Measurements from ENCODE around the gene PABPC1L. TPM values are rescaled to one million over a fixed set of nuclear protein-coding genes. Genes with fewer than 3 reads are reported as not detected.

The PABPC1L gene
- total RNA-seq, 4 donors from 2014 or later = 2.0 to 5.9 (median 2.9) TPM

DNA sequence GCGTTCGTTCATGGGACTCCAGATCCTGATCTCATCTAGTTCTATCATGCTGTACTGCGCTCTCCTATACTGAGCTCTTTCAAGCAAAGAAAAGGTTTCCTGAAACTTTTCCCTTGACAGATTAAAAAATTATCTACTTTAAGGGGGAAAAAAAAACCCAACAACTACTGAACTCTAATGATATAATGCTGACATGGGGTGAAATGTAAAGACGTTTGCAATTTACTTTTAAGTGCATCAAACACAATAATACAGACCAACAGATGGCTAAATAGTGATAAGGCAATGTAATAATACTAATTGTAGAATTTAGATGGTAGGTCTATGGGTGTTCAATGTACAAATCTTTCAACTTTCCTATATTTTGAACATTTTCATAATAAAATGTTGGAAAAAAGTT is 34.0 kb downstream of the PABPC1L start:
- 89% methylated on average over 4 of the region's 4 CpGs for WGBS
- H3K4me3 ChIP-seq = no peak overlapping the region
- no peaks in the 10 kb centered on the region for H3K27me3 ChIP-seq
- no peaks in the 10 kb centered on the region for H3K9me3 ChIP-seq
- H3K36me3 ChIP-seq = peaks cover 46 to 100% (median 83%) of the 10 kb centered on the region in 4 donors
- DNase-seq (ENCODE audit: extremely low spot score) = no peak
- H3K4me1 ChIP-seq = no peaks in the 10 kb centered on the region
- intact Hi-C loops (cut with DNase I) = no loop called here
- TF ChIP-seq, protein P1, sequence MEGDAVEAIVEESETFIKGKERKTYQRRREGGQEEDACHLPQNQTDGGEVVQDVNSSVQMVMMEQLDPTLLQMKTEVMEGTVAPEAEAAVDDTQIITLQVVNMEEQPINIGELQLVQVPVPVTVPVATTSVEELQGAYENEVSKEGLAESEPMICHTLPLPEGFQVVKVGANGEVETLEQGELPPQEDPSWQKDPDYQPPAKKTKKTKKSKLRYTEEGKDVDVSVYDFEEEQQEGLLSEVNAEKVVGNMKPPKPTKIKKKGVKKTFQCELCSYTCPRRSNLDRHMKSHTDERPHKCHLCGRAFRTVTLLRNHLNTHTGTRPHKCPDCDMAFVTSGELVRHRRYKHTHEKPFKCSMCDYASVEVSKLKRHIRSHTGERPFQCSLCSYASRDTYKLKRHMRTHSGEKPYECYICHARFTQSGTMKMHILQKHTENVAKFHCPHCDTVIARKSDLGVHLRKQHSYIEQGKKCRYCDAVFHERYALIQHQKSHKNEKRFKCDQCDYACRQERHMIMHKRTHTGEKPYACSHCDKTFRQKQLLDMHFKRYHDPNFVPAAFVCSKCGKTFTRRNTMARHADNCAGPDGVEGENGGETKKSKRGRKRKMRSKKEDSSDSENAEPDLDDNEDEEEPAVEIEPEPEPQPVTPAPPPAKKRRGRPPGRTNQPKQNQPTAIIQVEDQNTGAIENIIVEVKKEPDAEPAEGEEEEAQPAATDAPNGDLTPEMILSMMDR (IDR thresholded peaks at IDR 0.05) = no peak
- TF ChIP-seq POLR2A (IDR thresholded peaks at IDR 0.05; ENCODE audit: low read depth) (no peak), EP300 (IDR thresholded peaks at IDR 0.05) (no peak), POLR2AphosphoS5 (IDR thresholded peaks at IDR 0.05) (no peak)
- no peak overlapping the region for H3K27ac ChIP-seq (replicated peaks in 1 of 4)

DNA sequence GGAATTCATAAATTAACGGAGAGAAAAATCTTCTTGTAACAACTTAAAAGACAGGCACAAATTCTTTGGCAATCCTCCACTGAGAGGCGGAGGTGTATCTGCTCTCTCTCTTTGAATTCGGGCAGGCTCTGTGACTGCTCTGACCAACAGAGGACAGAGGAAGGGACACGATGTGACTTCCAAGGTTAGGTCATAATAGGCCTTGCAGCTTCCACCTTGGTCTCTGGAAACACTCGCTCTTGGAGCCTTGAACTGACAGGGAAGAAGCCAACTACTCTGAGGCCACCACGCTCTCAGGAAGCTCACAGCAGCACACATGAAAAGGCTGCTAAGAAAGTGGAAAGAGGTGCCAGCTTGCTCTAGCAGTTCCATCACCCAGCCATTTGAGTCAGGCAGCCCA is 35.4 kb downstream of the PABPC1L start:
- H3K36me3 ChIP-seq = peaks cover 52 to 100% (median 93%) of the 10 kb centered on the region in 4 donors

DNA sequence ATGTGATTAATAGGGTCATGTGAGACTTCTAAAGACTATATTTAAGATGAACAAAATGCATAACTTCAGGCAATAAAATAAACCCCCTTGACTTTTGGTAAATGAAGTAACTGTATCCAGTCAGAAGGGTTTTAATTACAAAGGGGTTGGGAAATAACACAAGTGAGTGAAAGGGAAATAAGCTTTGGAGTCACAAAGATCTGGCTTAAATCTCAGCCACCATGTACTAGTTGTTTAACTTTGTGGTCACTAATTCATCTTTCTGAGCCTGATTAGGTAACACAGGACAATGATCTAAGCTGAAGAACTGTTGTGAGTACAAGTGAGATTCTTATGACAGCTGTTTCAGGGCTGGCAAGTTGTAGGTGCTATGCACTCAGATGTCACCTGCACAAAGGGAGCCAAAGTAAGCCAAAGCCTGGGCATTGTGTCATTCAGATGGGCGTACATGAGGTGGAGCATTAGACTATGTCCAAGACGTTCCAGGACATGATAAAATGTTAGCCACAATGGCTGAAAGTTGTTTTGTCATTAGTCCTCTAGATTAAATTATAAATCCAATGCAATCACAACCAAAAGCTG is 36.5 kb downstream of the PABPC1L start:
- Histone ChIP-seq H3K27me3 (no peaks in the 10 kb centered on the region), H3K9me3 (no peaks in the 10 kb centered on the region), H3K4me1 (no peaks in the 10 kb centered on the region), H3K36me3 (peaks cover 63 to 100% (median 95%) of the 10 kb centered on the region in 4 donors), H3K4me3 (no peak overlapping the region), H3K27ac (replicated peaks in 1 of 4) (no peak overlapping the region)
- intact Hi-C loops (cut with DNase I) = no loop called here
- no peak for DNase-seq (ENCODE audit: extremely low spot score)
- 48% methylated on average over 2 of the region's 2 CpGs for WGBS
- TF ChIP-seq POLR2A (IDR thresholded peaks at IDR 0.05; ENCODE audit: low read depth) (no peak), EP300 (IDR thresholded peaks at IDR 0.05) (no peak), POLR2AphosphoS5 (IDR thresholded peaks at IDR 0.05) (no peak)
- TF ChIP-seq, protein P1 (IDR thresholded peaks at IDR 0.05) = no peak

More for the DNA sequence above, 35.4 kb downstream of the PABPC1L start:
- Histone ChIP-seq H3K27me3 (no peaks in the 10 kb centered on the region), H3K9me3 (no peaks in the 10 kb centered on the region), H3K4me3 (no peak overlapping the region), H3K27ac (replicated peaks in 1 of 4) (no peak overlapping the region), H3K4me1 (no peaks in the 10 kb centered on the region)
- TF ChIP-seq POLR2AphosphoS5 (IDR thresholded peaks at IDR 0.05) (no peak), EP300 (IDR thresholded peaks at IDR 0.05) (no peak), POLR2A (IDR thresholded peaks at IDR 0.05; ENCODE audit: low read depth) (no peak)
- TF ChIP-seq, protein P1 (IDR thresholded peaks at IDR 0.05) = no peak
- no peak for DNase-seq (ENCODE audit: extremely low spot score)
- intact Hi-C loops (cut with DNase I) = no loop called here
- 87% methylated on average over 6 of the region's 6 CpGs for WGBS

DNA sequence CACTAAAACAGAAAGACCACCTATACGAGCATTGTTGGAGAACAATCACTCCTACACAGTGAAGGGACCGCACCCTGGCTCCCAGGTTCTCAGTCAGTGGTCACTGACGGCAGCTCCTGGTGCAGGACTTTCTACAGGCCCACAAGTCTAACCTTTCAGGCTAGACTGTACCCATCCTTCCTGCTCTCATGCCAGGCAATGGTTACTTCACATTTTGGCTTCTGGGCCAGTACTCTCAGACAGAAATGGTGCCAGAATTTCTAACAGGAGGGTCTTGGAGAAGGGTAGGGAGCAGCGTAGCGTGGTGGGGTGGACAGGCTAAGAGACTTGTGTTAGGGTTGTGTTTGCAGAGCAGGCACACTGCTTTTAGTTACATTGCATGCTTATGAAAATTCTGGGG is 38.2 kb downstream of the PABPC1L start:
- intact Hi-C loops (cut with DNase I) = no loop called here
- no peak overlapping the region for H3K27ac ChIP-seq (replicated peaks in 1 of 4)

More for the DNA sequence above, 38.2 kb downstream of the PABPC1L start:
- TF ChIP-seq, protein P1 (IDR thresholded peaks at IDR 0.05) = no peak
- TF ChIP-seq POLR2A (IDR thresholded peaks at IDR 0.05; ENCODE audit: low read depth) = no peak
- no peak for TF ChIP-seq EP300 (IDR thresholded peaks at IDR 0.05)
- no peak for TF ChIP-seq POLR2AphosphoS5 (IDR thresholded peaks at IDR 0.05)
- H3K9me3 ChIP-seq = no peaks in the 10 kb centered on the region
- 94% methylated on average over 5 of the region's 5 CpGs for WGBS
- H3K27me3 ChIP-seq = no peaks in the 10 kb centered on the region
- H3K4me1 ChIP-seq = no peaks in the 10 kb centered on the region
- no peak for DNase-seq (ENCODE audit: extremely low spot score)
- peaks cover 56 to 100% (median 94%) of the 10 kb centered on the region in 4 donors for H3K36me3 ChIP-seq
- H3K4me3 ChIP-seq = no peak overlapping the region
